K562 (cell line): ENCODE measurements around the gene TMEM170A. TPM values are rescaled to one million over a fixed set of nuclear protein-coding genes. Genes with fewer than 3 reads are reported as not detected.

ENCODE experiments used
- NFIX ChIP-seq: fragments of 250-450 bp; sonication (Bioruptor Pico); IDR thresholded peaks from 2 replicates; pipeline ENCODE4 v1.4.0; 2020; ENCODE audit warnings: low read depth, mild to moderate bottlenecking, moderate library complexity
- PHF8 ChIP-seq: fragments of 200-600 bp; sonication (generic); IDR thresholded peaks from 2 replicates; pipeline ENCODE4 v1.6.1; 2012; ENCODE audit warnings: mixed run types, mild to moderate bottlenecking, inconsistent platforms, low read length, moderate library complexity, borderline replicate concordance
- ZBTB40 ChIP-seq, 2 experiments: fragments of 450-650 bp in 1 of 2; sonication (generic) in 1 of 2; formaldehyde crosslinking in 1 of 2; IDR thresholded peaks; 2 replicates each; pipeline versions ENCODE4 v1.7.1 to v1.9.0; 2016 to 2022; ENCODE audit warnings: inconsistent platforms in 1 of 2, mild to moderate bottlenecking in 1 of 2, missing genetic modification reagents in 1 of 2
- polyA plus RNA-seq, 8 experiments: library from polyadenylated mRNA; depleted of rRNA in 4 of 8; stranded (reverse) in 5 of 8; unstranded in 3 of 8; fragments of >200 nt; fragmentation: Nextera tagmentation in 2 of 8; fragmentation: Illumina TruSeq in 1 of 8; extraction: Ambion mirVana in 2 of 8; extraction: Trizol in 1 of 8; gene quantifications; 2 replicates each; pipeline versions ENCODE4 v1.2.1 to v1.2.3, GENCODE V29; 2011 to 2014; ENCODE audit warnings: inconsistent platforms in 1 of 8, missing spikeins in 1 of 8
- total RNA-seq, 7 experiments: library from RNA; depleted of rRNA in 6 of 7; stranded (reverse); fragments of >200 nt in 6 of 7; fragmentation: Illumina TruSeq in 2 of 7; extraction: Trizol in 2 of 7; gene quantifications; 2 replicates each; pipeline versions ENCODE4 v1.2.1 to v1.2.3, GENCODE V29; 2011 to 2021; ENCODE audit warnings: low replicate concordance in 1 of 7

The TMEM170A gene
- total and polyA plus RNA-seq, 9 of the 15 experiments (the other 6 are each of a cell fraction or from before 2014, with no cell fraction given), result 6.1 to 30.2 (median 15.0) TPM

GRCh38 chr16:75461575-75461974 lies 2.9 kb downstream of the TMEM170A start (continued):
- TF ChIP-seq ZBTB40 (IDR thresholded peaks at IDR 0.05) (no peak), ZBTB40 (CRISPR knock-in tag; IDR thresholded peaks at IDR 0.05) (no peak), NFIX (peak; percentile 95), PHF8 (no peak)
